IMR-90 (cell line): Measurements from ENCODE around the gene ACTL6B. TPM values are rescaled to one million over a fixed set of nuclear protein-coding genes. Genes with fewer than 3 reads are reported as not detected.

ENCODE experiments used
- ATAC-seq: fragments of 200-7000 bp; cut with Tn5 transposase; 2 replicates; pipeline ENCODE4 v1.9.1; 2020; ENCODE audit warnings: low read depth, mild to moderate bottlenecking, moderate library complexity
- BruUV-seq: library from RNA; stranded (reverse); fragments of 400-500 nt; replicated peaks from 2 replicates; lab custom pipeline; 2021; lab: Mats Ljungman, UMichigan
- CTCF ChIA-PET: fragments of 300-600 bp; formaldehyde crosslinking; extraction: SDS; loops from one replicate; lab custom pipeline; 2021; ENCODE audit warnings: antibody characterized with exemption; lab: Yijun Ruan, JAX
- POLR2A ChIA-PET: fragments of 300-600 bp; sonication (Branson Sonifier 250); formaldehyde crosslinking; loops from one replicate; lab custom pipeline; 2022; ENCODE audit warnings: antibody characterized with exemption; ENCODE audit not compliant: unreplicated experiment; lab: Charles Lee
- DNase-seq: peaks from one replicate; pipeline ENCODE4 v3.0.0; 2013
- H2AFZ ChIP-seq: replicated peaks from 2 replicates; pipeline ENCODE3; 2013; ENCODE audit warnings: low read length, mild to moderate bottlenecking; ENCODE audit not compliant: poor library complexity
- H2AK5ac ChIP-seq: 2 replicates; pipeline ENCODE4 v1.6.1; 2013; ENCODE audit warnings: low read depth, low read length, inconsistent platforms
- H2AK9ac ChIP-seq: replicated peaks from 2 replicates; pipeline ENCODE3; 2013; ENCODE audit warnings: mild to moderate bottlenecking, low read depth, low read length, moderate library complexity; ENCODE audit not compliant: poor library complexity
- H2BK120ac ChIP-seq: 2 replicates; pipeline ENCODE4 v1.6.1; 2013; ENCODE audit warnings: low read depth, low read length, inconsistent platforms
- H2BK15ac ChIP-seq: 3 replicates; pipeline ENCODE4 v1.6.1; 2013; ENCODE audit warnings: low read depth, low read length, inconsistent platforms
- H2BK20ac ChIP-seq: 2 replicates; pipeline ENCODE4 v1.6.1; 2013; ENCODE audit warnings: low read depth, mild to moderate bottlenecking, inconsistent platforms, low read length, moderate library complexity
- H2BK5ac ChIP-seq: 2 replicates; pipeline ENCODE4 v1.6.1; 2013; ENCODE audit warnings: mild to moderate bottlenecking, low read depth, low read length, inconsistent platforms; ENCODE audit not compliant: poor library complexity, severe bottlenecking
- H3K14ac ChIP-seq: replicated peaks from 2 replicates; pipeline ENCODE4 v1.6.1; 2013; ENCODE audit warnings: low read depth, low read length, inconsistent platforms
- H3K18ac ChIP-seq: 2 replicates; pipeline ENCODE4 v1.6.1; 2013; ENCODE audit warnings: low read depth, low read length, control low read depth
- H3K23ac ChIP-seq: 2 replicates; pipeline ENCODE4 v1.6.1; 2013; ENCODE audit warnings: low read depth, low read length, inconsistent platforms
- H3K27ac ChIP-seq: 2 replicates; pipeline ENCODE4 v1.5.1; 2013; ENCODE audit warnings: mild to moderate bottlenecking, control low read depth, low read length; ENCODE audit not compliant: insufficient read depth
- H3K27me3 ChIP-seq: 2 replicates; pipeline ENCODE4 v1.6.1; 2013; ENCODE audit warnings: low read length; ENCODE audit not compliant: control insufficient read depth, insufficient read depth
- H3K36me3 ChIP-seq: 2 replicates; pipeline ENCODE4 v1.6.1; 2013; ENCODE audit warnings: low read length, mixed read lengths; ENCODE audit not compliant: control insufficient read depth, insufficient read depth
- H3K4ac ChIP-seq: 2 replicates; pipeline ENCODE4 v1.6.1; 2013; ENCODE audit warnings: low read depth, low read length, inconsistent platforms
- H3K4me1 ChIP-seq: 2 replicates; pipeline ENCODE4 v1.6.1; 2013; ENCODE audit warnings: low read length, mixed read lengths; ENCODE audit not compliant: control insufficient read depth, insufficient read depth
- H3K4me2 ChIP-seq: 2 replicates; pipeline ENCODE4 v1.6.1; 2013; ENCODE audit warnings: low read depth, mild to moderate bottlenecking, control low read depth, low read length, moderate library complexity
- H3K4me3 ChIP-seq: 2 replicates; pipeline ENCODE4 v1.5.1; 2013; ENCODE audit warnings: low read depth, mild to moderate bottlenecking, control low read depth, low read length, moderate library complexity; ENCODE audit not compliant: insufficient read depth
- H3K56ac ChIP-seq: 2 replicates; pipeline ENCODE4 v1.6.1; 2013; ENCODE audit warnings: low read length, inconsistent platforms; ENCODE audit not compliant: insufficient read depth; ENCODE audit errors: extremely low read depth
- H3K79me1 ChIP-seq, 2 experiments: 2 replicates each; pipeline ENCODE4 v1.6.1; 2013; ENCODE audit warnings: low read length in 2 of 2, inconsistent platforms in 1 of 2, low read depth in 1 of 2
- H3K9ac ChIP-seq: 2 replicates; pipeline ENCODE4 v1.6.1; 2013; ENCODE audit warnings: low read depth, low read length, control low read depth
- H3K9me1 ChIP-seq: 2 replicates; pipeline ENCODE4 v1.6.1; 2013; ENCODE audit warnings: low read length, inconsistent platforms; ENCODE audit not compliant: insufficient read depth
- H3K9me3 ChIP-seq: 2 replicates; pipeline ENCODE4 v1.6.1; 2013; ENCODE audit warnings: low read length; ENCODE audit not compliant: control insufficient read depth, insufficient read depth
- H4K20me1 ChIP-seq: 2 replicates; pipeline ENCODE4 v1.6.1; 2013; ENCODE audit warnings: low read length, inconsistent platforms; ENCODE audit not compliant: insufficient read depth
- H4K5ac ChIP-seq: 2 replicates; pipeline ENCODE4 v1.6.1; 2013; ENCODE audit warnings: mild to moderate bottlenecking, low read depth, low read length, control low read depth
- H4K8ac ChIP-seq, 2 experiments: 2 replicates each; pipeline ENCODE4 v1.6.1; 2013; ENCODE audit warnings: low read depth in 2 of 2, low read length in 2 of 2, control low read depth in 1 of 2, inconsistent platforms in 1 of 2
- H4K91ac ChIP-seq: 2 replicates; pipeline ENCODE4 v1.6.1; 2013; ENCODE audit warnings: low read depth, low read length, inconsistent platforms; ENCODE audit not compliant: insufficient read depth
- BHLHE40 ChIP-seq: fragments of 150-350 bp; IDR thresholded peaks from 2 replicates; pipeline ENCODE4 v1.6.1; 2016; ENCODE audit warnings: mild to moderate bottlenecking, low read depth, low read length
- CEBPB ChIP-seq: IDR thresholded peaks from 2 replicates; pipeline ENCODE4 v1.6.1; 2012; ENCODE audit warnings: low read depth, low read length, improper control_type of control experiment
- FOS ChIP-seq: fragments of 150-350 bp; IDR thresholded peaks from 2 replicates; pipeline ENCODE4 v1.6.1; 2016; ENCODE audit warnings: low read depth, low read length
- MAFK ChIP-seq: IDR thresholded peaks from 2 replicates; pipeline ENCODE4 v1.6.1; 2012; ENCODE audit warnings: low read depth, low read length, improper control_type of control experiment
- NFE2L2 ChIP-seq: fragments of 150-350 bp; IDR thresholded peaks from 2 replicates; pipeline ENCODE4 v1.6.1; 2016; ENCODE audit warnings: low read depth, mild to moderate bottlenecking, low read length
- POLR2A ChIP-seq: IDR thresholded peaks from 2 replicates; pipeline ENCODE4 v1.6.1; 2012; ENCODE audit warnings: mild to moderate bottlenecking, low read depth, low read length
- RCOR1 ChIP-seq: IDR thresholded peaks from 2 replicates; pipeline ENCODE4 v1.6.1; 2012; ENCODE audit warnings: mild to moderate bottlenecking, low read length, improper control_type of control experiment; ENCODE audit not compliant: insufficient replicate concordance
- RFX5 ChIP-seq: IDR thresholded peaks from 2 replicates; pipeline ENCODE4 v1.8.0; 2012; ENCODE audit warnings: low read depth, mild to moderate bottlenecking, low read length, moderate library complexity
- WGBS, 2 experiments: methylation state at CpG; one replicate each; pipeline versions ENCODE4 v1.1.5 to v1.1.7; 2013; ENCODE audit warnings: missing lambda C conversion rate in 2 of 2; ENCODE audit not compliant: insufficient read length in 1 of 2; ENCODE audit errors: extremely low coverage in 2 of 2; 5-methylcytosine and 5-hydroxymethylcytosine counted together
- dilution Hi-C: fragments of 300-500 bp; cut with HindIII; formaldehyde crosslinking; loops from one replicate; pipeline ENCODE4 v1.14.3; 2018; ENCODE audit warnings: low sequenced_read_pairs; ENCODE audit not compliant: unreplicated experiment
- in situ Hi-C: fragments of 300-500 bp; cut with MboI; formaldehyde crosslinking; loops from 3 replicates; pipeline ENCODE4 v1.14.3; 2019; ENCODE audit warnings: low sequenced_read_pairs, inconsistent platforms, mixed read lengths
- intact Hi-C: fragments of 100-400 bp; cut with micrococcal nuclease; formaldehyde crosslinking; loops from 2 replicates; pipeline ENCODE4 v1.10.0; 2022
- polyA plus RNA-seq, 3 experiments: library from polyadenylated mRNA; depleted of rRNA; stranded (reverse); fragments of >200 nt; gene quantifications; 2 replicates each; pipeline ENCODE4 v1.2.3, GENCODE V29; 2012; ENCODE audit warnings: low replicate concordance in 1 of 3
- total RNA-seq: library from RNA; depleted of rRNA; stranded (reverse); fragments of >200 nt; gene quantifications from 2 replicates; pipeline ENCODE4 v1.2.3, GENCODE V29; 2012
- TF ChIP-seq, protein P1 (sequence below): conservative IDR thresholded peaks from 2 replicates; pipeline ENCODE4 v1.5.1; 2012; ENCODE audit warnings: mild to moderate bottlenecking, low read depth, low read length, improper control_type of control experiment
- TF ChIP-seq, protein P2 (sequence below): fragments of 150-350 bp; IDR thresholded peaks from 2 replicates; pipeline ENCODE4 v1.6.1; 2016; ENCODE audit warnings: low read depth, mild to moderate bottlenecking, low read length, moderate library complexity, borderline replicate concordance

The ACTL6B gene
- total and polyA plus RNA-seq, 2 of the 4 experiments (the other 2 are of a cell fraction), result not detected

DNA sequence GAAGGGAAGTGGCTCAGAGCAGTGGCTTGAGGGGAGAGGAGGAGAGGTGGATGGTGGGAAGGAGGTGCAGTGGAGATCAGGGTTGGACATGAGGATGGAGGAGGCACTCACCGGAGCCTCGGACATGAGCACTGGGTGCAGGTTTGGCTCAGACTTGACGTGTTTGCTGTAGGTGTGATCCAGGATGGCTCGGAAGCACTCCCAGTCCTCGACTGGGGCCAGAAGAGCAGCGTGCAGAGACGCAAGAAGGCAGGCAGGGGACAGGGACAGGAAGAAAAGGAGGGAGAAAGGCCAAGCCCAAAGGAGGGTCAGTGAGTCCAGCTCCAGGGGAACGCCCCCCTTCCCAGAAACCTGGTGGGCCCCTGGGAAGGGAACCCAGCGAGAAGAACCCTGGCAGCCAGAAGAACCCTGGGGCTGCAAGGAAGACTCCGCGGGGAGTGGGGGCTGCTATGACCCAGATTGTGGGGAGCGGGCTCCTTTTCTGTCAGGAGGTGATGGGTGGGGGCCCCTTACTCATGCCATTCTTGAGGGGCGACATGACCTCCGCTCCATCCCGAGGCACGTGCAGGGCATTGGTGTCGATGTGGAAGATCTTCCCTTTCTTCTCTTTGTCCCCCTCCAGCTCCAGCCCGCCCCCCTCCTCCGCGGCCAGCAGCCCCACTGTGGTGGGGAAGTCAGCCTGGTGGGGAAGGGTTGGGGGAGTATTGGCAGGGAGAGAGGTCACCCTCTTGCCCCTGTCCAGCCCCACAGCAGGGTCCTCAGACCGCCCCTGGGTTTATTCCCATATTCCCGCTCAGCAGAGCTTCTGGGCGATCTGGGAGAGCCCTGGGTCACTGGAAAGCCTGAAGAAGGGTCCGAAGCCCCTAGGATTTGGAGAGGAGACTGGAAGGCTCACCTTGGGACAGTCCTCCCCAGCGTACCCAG, 1.1 kb downstream of the ACTL6B start:
- peaks cover 2% of the 10 kb centered on the region; the same call in 1 of the 2 replicates for H3K9me3 ChIP-seq
- no peak overlapping the region for H2AK5ac ChIP-seq
- H3K4me1 ChIP-seq, result no peaks in the 10 kb centered on the region
- ChIA-PET POLR2A (no interaction called here), CTCF (no interaction called here)
- no peak overlapping the region for H3K9ac ChIP-seq
- TF ChIP-seq, protein P1, sequence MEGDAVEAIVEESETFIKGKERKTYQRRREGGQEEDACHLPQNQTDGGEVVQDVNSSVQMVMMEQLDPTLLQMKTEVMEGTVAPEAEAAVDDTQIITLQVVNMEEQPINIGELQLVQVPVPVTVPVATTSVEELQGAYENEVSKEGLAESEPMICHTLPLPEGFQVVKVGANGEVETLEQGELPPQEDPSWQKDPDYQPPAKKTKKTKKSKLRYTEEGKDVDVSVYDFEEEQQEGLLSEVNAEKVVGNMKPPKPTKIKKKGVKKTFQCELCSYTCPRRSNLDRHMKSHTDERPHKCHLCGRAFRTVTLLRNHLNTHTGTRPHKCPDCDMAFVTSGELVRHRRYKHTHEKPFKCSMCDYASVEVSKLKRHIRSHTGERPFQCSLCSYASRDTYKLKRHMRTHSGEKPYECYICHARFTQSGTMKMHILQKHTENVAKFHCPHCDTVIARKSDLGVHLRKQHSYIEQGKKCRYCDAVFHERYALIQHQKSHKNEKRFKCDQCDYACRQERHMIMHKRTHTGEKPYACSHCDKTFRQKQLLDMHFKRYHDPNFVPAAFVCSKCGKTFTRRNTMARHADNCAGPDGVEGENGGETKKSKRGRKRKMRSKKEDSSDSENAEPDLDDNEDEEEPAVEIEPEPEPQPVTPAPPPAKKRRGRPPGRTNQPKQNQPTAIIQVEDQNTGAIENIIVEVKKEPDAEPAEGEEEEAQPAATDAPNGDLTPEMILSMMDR, result no peak
- TF ChIP-seq MAFK (no peak), FOS (no peak), RFX5 (no peak), POLR2A (no peak), BHLHE40 (no peak), NFE2L2 (no peak), RCOR1 (no peak), CEBPB (no peak)
- TF ChIP-seq, protein P2, sequence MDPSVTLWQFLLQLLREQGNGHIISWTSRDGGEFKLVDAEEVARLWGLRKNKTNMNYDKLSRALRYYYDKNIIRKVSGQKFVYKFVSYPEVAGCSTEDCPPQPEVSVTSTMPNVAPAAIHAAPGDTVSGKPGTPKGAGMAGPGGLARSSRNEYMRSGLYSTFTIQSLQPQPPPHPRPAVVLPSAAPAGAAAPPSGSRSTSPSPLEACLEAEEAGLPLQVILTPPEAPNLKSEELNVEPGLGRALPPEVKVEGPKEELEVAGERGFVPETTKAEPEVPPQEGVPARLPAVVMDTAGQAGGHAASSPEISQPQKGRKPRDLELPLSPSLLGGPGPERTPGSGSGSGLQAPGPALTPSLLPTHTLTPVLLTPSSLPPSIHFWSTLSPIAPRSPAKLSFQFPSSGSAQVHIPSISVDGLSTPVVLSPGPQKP, result no peak
- H3K9me1 ChIP-seq, result no peaks in the 10 kb centered on the region
- no peak overlapping the region for H2AFZ ChIP-seq
- H3K18ac ChIP-seq, result no peak overlapping the region
- 46% methylated on average over 6 of the region's 25 CpGs; no CpG with 5 or more reads in 1 of the 2 experiments for WGBS, 2 experiments
- DNase-seq (no peak), ATAC-seq (no peak)
- BruUV-seq, result no TSS peak
- H4K20me1 ChIP-seq, result no peaks in the 10 kb centered on the region
- dilution Hi-C loops (no loop called here), in situ Hi-C loops (no loop called here), intact Hi-C loops (no loop called here)
- no peak overlapping the region for H2BK5ac ChIP-seq
- H3K4me3 ChIP-seq, result no peak overlapping the region
- H3K23ac ChIP-seq, result no peak overlapping the region
- no peaks in the 10 kb centered on the region for H3K79me1 ChIP-seq
- peaks cover 25% of the 10 kb centered on the region for H3K27me3 ChIP-seq
- H2BK120ac ChIP-seq, result no peak overlapping the region
- no peak overlapping the region for H3K56ac ChIP-seq
- no peak overlapping the region for H3K14ac ChIP-seq
- no peak overlapping the region for H3K27ac ChIP-seq
- H2BK15ac ChIP-seq, result no peak overlapping the region
- no peaks in the 10 kb centered on the region for H3K36me3 ChIP-seq
- no peak overlapping the region for H4K8ac ChIP-seq
- no peak overlapping the region for H3K4me2 ChIP-seq
- H3K4ac ChIP-seq, result no peak overlapping the region
- H2BK20ac ChIP-seq, result no peak overlapping the region
- H4K5ac ChIP-seq, result no peak overlapping the region
- H4K91ac ChIP-seq, result no peak overlapping the region
- H2AK9ac ChIP-seq, result no peak overlapping the region
